PC-3 (cell line): ENCODE measurements around the gene PACS1. TPM values are rescaled to one million over a fixed set of nuclear protein-coding genes. Genes with fewer than 3 reads are reported as not detected.

Source experiments
- ATAC-seq: fragments of 200-7000 bp; cut with Tn5 transposase; 2 replicates; pipeline ENCODE4 v1.9.1; 2020; ENCODE audit warnings: mild to moderate bottlenecking, moderate library complexity
- BruUV-seq: library from RNA; stranded (reverse); fragments of 400-500 nt; replicated peaks from 2 replicates; lab custom pipeline; 2021; lab: Mats Ljungman, UMichigan
- CTCF ChIA-PET: fragments of 300-600 bp; sonication (Branson Sonifier 250); formaldehyde crosslinking; loops from one replicate; lab custom pipeline; 2022; ENCODE audit warnings: antibody characterized with exemption; lab: Charles Lee
- POLR2A ChIA-PET: fragments of 300-600 bp; sonication (Branson Sonifier 250); formaldehyde crosslinking; loops from one replicate; lab custom pipeline; 2022; ENCODE audit warnings: antibody characterized with exemption; ENCODE audit not compliant: unreplicated experiment; lab: Charles Lee
- DNase-seq: peaks from one replicate; pipeline ENCODE4 v3.0.0-alpha.2; 2015
- H2AFZ ChIP-seq: fragments of 300-600 bp; sonication (generic); 2 replicates; pipeline ENCODE4 v1.6.0; 2016; ENCODE audit warnings: antibody characterized with exemption, low read length
- H3F3A ChIP-seq: fragments of 300-600 bp; sonication (generic); one replicate; pipeline ENCODE4 v1.6.0; 2017; ENCODE audit warnings: antibody characterized with exemption, low read length, control low read depth, mild to moderate bottlenecking; ENCODE audit not compliant: unreplicated experiment
- H3K27ac ChIP-seq: fragments of 300-600 bp; sonication (generic); 2 replicates; pipeline ENCODE4 v1.5.1; 2016; ENCODE audit warnings: mild to moderate bottlenecking, low read length
- H3K27me3 ChIP-seq: fragments of 300-600 bp; sonication (generic); 2 replicates; pipeline ENCODE4 v1.6.1; 2016; ENCODE audit warnings: low read length, mixed read lengths
- H3K36me3 ChIP-seq: fragments of 300-600 bp; sonication (generic); 2 replicates; pipeline ENCODE4 v1.6.1; 2016; ENCODE audit warnings: low read depth, mixed run types, low read length, mixed read lengths
- H3K4me1 ChIP-seq: fragments of 300-600 bp; sonication (generic); 2 replicates; pipeline ENCODE4 v1.5.1; 2016; ENCODE audit warnings: low read length; ENCODE audit not compliant: insufficient read depth
- H3K4me2 ChIP-seq: fragments of 300-600 bp; sonication (generic); 2 replicates; pipeline ENCODE4 v1.6.0; 2016; ENCODE audit warnings: low read length
- H3K4me3 ChIP-seq: fragments of 300-600 bp; sonication (generic); 2 replicates; pipeline ENCODE4 v1.5.1; 2016; ENCODE audit warnings: mild to moderate bottlenecking, low read length, mixed read lengths
- H3K79me2 ChIP-seq: fragments of 300-600 bp; sonication (generic); 2 replicates; pipeline ENCODE4 v1.6.1; 2017; ENCODE audit warnings: low read length, mixed read lengths
- H3K9ac ChIP-seq: fragments of 300-600 bp; sonication (generic); 2 replicates; pipeline ENCODE4 v1.6.0; 2016; ENCODE audit warnings: mild to moderate bottlenecking, low read length
- H3K9me2 ChIP-seq: fragments of 300-600 bp; sonication (generic); replicated peaks from 2 replicates; pipeline ENCODE4 v1.6.1; 2016; ENCODE audit warnings: mixed run types, low read length, mixed read lengths
- H3K9me3 ChIP-seq: fragments of 300-600 bp; sonication (generic); 2 replicates; pipeline ENCODE4 v1.6.1; 2016; ENCODE audit warnings: low read length, mixed read lengths
- H4K20me1 ChIP-seq: fragments of 300-600 bp; sonication (generic); 2 replicates; pipeline ENCODE4 v1.6.1; 2016; ENCODE audit warnings: low read length, mixed read lengths
- EZH2 ChIP-seq: fragments of 300-600 bp; sonication (generic); IDR thresholded peaks from one replicate; pipeline ENCODE4 v1.6.1; 2017; ENCODE audit warnings: antibody characterized with exemption, mild to moderate bottlenecking, low read length; ENCODE audit not compliant: unreplicated experiment
- EZH2phosphoT487 ChIP-seq: fragments of 300-600 bp; sonication (generic); IDR thresholded peaks from 2 replicates; pipeline ENCODE4 v1.6.1; 2018; ENCODE audit warnings: mild to moderate bottlenecking, antibody characterized with exemption, low read length, borderline replicate concordance
- intact Hi-C: fragments of 100-400 bp; cut with micrococcal nuclease; formaldehyde crosslinking; loops from 2 replicates; pipeline ENCODE4 v1.9.0; 2023
- total RNA-seq: library from RNA; depleted of rRNA; stranded (reverse); fragments of >200 nt; gene quantifications from 2 replicates; pipeline ENCODE4 v1.2.3, GENCODE V29; 2014
- TF ChIP-seq, protein P1 (sequence below): fragments of 300-600 bp; sonication (generic); conservative IDR thresholded peaks from 2 replicates; pipeline ENCODE4 v1.5.1; 2017; ENCODE audit warnings: antibody characterized with exemption, low read depth, mild to moderate bottlenecking, low read length

PACS1 gene
- total RNA-seq, 1 experiment from 2014 or later: 28.7 TPM

DNA sequence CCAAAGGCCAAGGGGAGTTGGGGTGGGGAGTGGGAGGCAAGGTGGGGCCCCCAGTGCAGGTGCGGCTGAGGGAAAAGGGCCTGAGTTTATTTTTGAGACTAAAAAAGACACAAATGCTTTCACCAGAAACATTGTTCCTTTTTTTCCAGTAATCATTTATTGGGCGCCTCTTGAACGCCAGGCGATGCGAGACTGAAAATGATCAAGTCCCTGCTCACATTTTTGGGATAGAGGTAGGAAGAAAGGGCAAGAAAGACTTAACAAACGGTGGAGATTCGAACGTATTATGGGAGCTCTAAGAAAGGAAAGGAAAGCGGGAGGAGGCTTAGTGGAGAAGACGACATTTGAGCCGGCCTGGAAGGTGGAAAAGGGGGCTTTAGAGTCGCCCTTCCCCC, 18.7 kb upstream of the PACS1 start:
- Histone ChIP-seq H3F3A (no peaks in the 10 kb centered on the region), H3K27ac (peak overlapping the region; percentile 49), H3K9ac (peak overlapping the region; percentile 77), H3K36me3 (peaks cover 18% of the 10 kb centered on the region), H3K9me3 (no peaks in the 10 kb centered on the region), H3K4me3 (peak overlapping the region; percentile 93), H2AFZ (peak overlapping the region; percentile 76), H3K4me2 (peak overlapping the region; percentile 85), H3K27me3 (no peaks in the 10 kb centered on the region), H4K20me1 (no peaks in the 10 kb centered on the region), H3K79me2 (peaks cover 37% of the 10 kb centered on the region), H3K4me1 (peaks cover 18% of the 10 kb centered on the region), H3K9me2 (no peaks in the 10 kb centered on the region)
- CTCF ChIA-PET: interaction anchor here (0.7 kb wide), 1 partner anchor 208 kb away, joined by 3 read pairs; no protein-coding TSS in a partner anchor
- intact Hi-C loops: no loop called here
- TF ChIP-seq EZH2 (no peak), EZH2phosphoT487 (no peak)
- TF ChIP-seq, protein P1, sequence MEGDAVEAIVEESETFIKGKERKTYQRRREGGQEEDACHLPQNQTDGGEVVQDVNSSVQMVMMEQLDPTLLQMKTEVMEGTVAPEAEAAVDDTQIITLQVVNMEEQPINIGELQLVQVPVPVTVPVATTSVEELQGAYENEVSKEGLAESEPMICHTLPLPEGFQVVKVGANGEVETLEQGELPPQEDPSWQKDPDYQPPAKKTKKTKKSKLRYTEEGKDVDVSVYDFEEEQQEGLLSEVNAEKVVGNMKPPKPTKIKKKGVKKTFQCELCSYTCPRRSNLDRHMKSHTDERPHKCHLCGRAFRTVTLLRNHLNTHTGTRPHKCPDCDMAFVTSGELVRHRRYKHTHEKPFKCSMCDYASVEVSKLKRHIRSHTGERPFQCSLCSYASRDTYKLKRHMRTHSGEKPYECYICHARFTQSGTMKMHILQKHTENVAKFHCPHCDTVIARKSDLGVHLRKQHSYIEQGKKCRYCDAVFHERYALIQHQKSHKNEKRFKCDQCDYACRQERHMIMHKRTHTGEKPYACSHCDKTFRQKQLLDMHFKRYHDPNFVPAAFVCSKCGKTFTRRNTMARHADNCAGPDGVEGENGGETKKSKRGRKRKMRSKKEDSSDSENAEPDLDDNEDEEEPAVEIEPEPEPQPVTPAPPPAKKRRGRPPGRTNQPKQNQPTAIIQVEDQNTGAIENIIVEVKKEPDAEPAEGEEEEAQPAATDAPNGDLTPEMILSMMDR: no peak
- TSS peak; percentile 98 for BruUV-seq
- ATAC-seq (no peak), DNase-seq (no peak)
- POLR2A ChIA-PET: interaction anchor here (0.6 kb wide), 2 partner anchors 332 to 379 kb away, joined by 3 to 16 read pairs; no protein-coding TSS in a partner anchor

DNA sequence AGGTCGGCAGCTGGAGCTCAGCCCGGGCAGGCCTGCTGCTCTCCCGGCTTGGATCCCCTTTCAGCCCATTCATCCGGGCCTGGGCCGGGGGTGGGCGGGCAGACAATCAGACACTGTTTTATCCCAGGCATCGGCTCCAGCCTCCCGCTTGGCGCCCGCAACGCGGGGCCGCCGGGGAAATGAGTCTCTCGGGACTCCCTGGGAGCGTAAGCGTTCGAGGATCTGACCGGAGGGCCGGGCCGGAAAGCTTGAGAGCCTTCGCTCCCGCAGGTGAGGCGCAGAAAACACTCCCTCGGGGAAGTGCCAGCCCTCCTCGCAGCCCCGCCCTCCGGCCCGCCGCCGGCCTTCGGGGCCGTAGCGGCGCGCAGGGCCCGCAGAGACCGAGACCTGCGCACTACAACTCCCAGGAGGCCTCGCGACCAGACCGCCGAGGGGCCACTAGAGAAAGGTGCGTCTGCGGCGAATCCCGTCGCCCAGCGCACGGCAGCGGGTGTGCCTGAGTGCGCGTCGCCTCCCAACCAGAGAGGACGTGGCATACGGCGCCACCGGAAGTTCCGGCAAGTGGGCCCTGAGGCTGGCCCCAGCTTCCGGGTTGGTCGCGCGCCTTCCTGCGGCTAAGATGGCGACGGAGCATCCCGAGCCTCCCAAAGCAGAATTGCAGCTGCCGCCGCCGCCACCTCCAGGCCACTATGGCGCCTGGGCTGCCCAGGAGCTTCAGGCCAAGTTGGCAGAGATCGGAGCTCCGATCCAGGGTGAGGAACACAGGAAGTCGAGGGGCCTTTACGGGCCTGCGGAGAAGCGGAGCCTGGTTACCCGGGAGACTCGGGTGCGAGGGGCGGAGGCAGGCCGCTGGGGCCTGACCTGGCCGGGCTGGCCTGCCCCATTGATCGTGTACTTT, 18.1 kb upstream of the PACS1 start, which contains the start of gene SF3B2:
SF3B2 (plus strand) TSS at position 599 of the 898 bp plus-strand sequence; CDS start at position 620, 21 bp downstream.
- ChIA-PET CTCF (interaction anchor here (0.6 to 0.7 kb wide), 2 partner anchors 8 to 208 kb away, joined by 3 read pairs; no protein-coding TSS in a partner anchor), POLR2A (interaction anchor here (0.6 kb wide), 2 partner anchors 332 to 378 kb away, joined by 3 to 16 read pairs; no protein-coding TSS in a partner anchor)
- Histone ChIP-seq H3K4me2 (peak within 1 kb of the TSS; percentile 90), H4K20me1 (no peaks in the 10 kb centered on the region), H3K79me2 (peaks cover 37% of the 10 kb centered on the region), H3K9me2 (no peaks in the 10 kb centered on the region), H3K4me1 (peaks cover 18% of the 10 kb centered on the region), H3K27me3 (no peaks in the 10 kb centered on the region), H3F3A (no peaks in the 10 kb centered on the region), H3K36me3 (peaks cover 25% of the 10 kb centered on the region), H2AFZ (peak within 1 kb of the TSS; percentile 76), H3K27ac (peak within 1 kb of the TSS; percentile 49), H3K9me3 (no peaks in the 10 kb centered on the region), H3K9ac (peak within 1 kb of the TSS; percentile 94), H3K4me3 (peak within 1 kb of the TSS; percentile 93)
- ATAC-seq: peak; percentile 99
- DNase-seq: peak; percentile 99
- TF ChIP-seq EZH2phosphoT487 (no peak), EZH2 (no peak)
- TF ChIP-seq, protein P1: no peak
- intact Hi-C loops: loop anchor here (2.0 kb wide), 1 partner anchor 49 kb away; the partner anchor contains the start of genes BANF1 and EIF1AD
- no TSS peak for BruUV-seq
